SK-N-SH (cell line): Measurements from ENCODE around the gene FAM228B.

Experiments used
- CTCF ChIP-seq: fragments of 200-600 bp; sonication (generic); IDR thresholded peaks from 2 replicates; pipeline ENCODE4 v1.6.1; 2017; ENCODE audit warnings: antibody characterized with exemption, mild to moderate bottlenecking, moderate library complexity
- ELF1 ChIP-seq: IDR thresholded peaks from 2 replicates; pipeline ENCODE4 v1.4.0; 2012
- EP300 ChIP-seq, 2 experiments: IDR thresholded peaks; 2 replicates each; pipeline versions ENCODE4 v1.4.0 to v1.6.1; 2012; ENCODE audit warnings: borderline replicate concordance in 1 of 2, low read depth in 1 of 2, low read length in 1 of 2
- EZH2phosphoT487 ChIP-seq: fragments of 200-600 bp; sonication (generic); IDR thresholded peaks from 2 replicates; pipeline ENCODE4 v1.6.1; 2017; ENCODE audit warnings: low read depth, mixed run types, mild to moderate bottlenecking, antibody characterized with exemption, moderate library complexity, borderline replicate concordance
- FOSL2 ChIP-seq: IDR thresholded peaks from 2 replicates; pipeline ENCODE4 v1.4.0; 2012; ENCODE audit warnings: low read depth, mild to moderate bottlenecking, moderate library complexity, borderline replicate concordance
- GABPA ChIP-seq: IDR thresholded peaks from 2 replicates; pipeline ENCODE4 v1.4.0; 2012; ENCODE audit warnings: low read depth, mild to moderate bottlenecking
- MAX ChIP-seq: IDR thresholded peaks from 2 replicates; pipeline ENCODE4 v1.4.0; 2012; ENCODE audit warnings: low read depth
- NRF1 ChIP-seq: IDR thresholded peaks from 2 replicates; pipeline ENCODE4 v1.6.1; 2012; ENCODE audit warnings: low read depth, mild to moderate bottlenecking, low read length
- RAD21 ChIP-seq: IDR thresholded peaks from 2 replicates; pipeline ENCODE4 v1.6.1; 2012; ENCODE audit warnings: mild to moderate bottlenecking, low read length
- RXRA ChIP-seq: IDR thresholded peaks from 2 replicates; pipeline ENCODE4 v1.4.0; 2012; ENCODE audit warnings: low read depth, mild to moderate bottlenecking, borderline replicate concordance
- YY1 ChIP-seq: IDR thresholded peaks from 2 replicates; pipeline ENCODE4 v1.4.0; 2012; ENCODE audit warnings: low read depth, mild to moderate bottlenecking
- TF ChIP-seq, protein P1 (sequence below): IDR thresholded peaks from 2 replicates; pipeline ENCODE4 v1.4.0; 2012; ENCODE audit warnings: low read depth, borderline replicate concordance

GRCh38 chr2:24122366-24123194 lies 689 bp upstream of the FAM228B start:
- TF ChIP-seq NRF1 (no peak), CTCF (no peak), RAD21 (no peak), GABPA (no peak), FOSL2 (no peak), ELF1 (no peak), EZH2phosphoT487 (no peak), EP300 (IDR thresholded peaks at IDR 0.05; ENCODE audit: borderline replicate concordance in 1 of 2, low read depth in 1 of 2, low read length in 1 of 2) (no peak), RXRA (no peak), MAX (no peak), YY1 (no peak)
- TF ChIP-seq, protein P1, sequence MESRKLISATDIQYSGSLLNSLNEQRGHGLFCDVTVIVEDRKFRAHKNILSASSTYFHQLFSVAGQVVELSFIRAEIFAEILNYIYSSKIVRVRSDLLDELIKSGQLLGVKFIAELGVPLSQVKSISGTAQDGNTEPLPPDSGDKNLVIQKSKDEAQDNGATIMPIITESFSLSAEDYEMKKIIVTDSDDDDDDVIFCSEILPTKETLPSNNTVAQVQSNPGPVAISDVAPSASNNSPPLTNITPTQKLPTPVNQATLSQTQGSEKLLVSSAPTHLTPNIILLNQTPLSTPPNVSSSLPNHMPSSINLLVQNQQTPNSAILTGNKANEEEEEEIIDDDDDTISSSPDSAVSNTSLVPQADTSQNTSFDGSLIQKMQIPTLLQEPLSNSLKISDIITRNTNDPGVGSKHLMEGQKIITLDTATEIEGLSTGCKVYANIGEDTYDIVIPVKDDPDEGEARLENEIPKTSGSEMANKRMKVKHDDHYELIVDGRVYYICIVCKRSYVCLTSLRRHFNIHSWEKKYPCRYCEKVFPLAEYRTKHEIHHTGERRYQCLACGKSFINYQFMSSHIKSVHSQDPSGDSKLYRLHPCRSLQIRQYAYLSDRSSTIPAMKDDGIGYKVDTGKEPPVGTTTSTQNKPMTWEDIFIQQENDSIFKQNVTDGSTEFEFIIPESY = no peak
